NCI-H2171 (cell line): Measurements from ENCODE around the gene LHCGR.
"Not testable (repeated sequence)": the region's sequence is repeated elsewhere in the genome, so short reads cannot be mapped to it uniquely, and the experiment has no call there.

Experiments used
- DNase-seq: peaks from one replicate; lab custom pipeline; 2025; lab: John Stamatoyannopoulos, UW

Gene LHCGR

DNA sequence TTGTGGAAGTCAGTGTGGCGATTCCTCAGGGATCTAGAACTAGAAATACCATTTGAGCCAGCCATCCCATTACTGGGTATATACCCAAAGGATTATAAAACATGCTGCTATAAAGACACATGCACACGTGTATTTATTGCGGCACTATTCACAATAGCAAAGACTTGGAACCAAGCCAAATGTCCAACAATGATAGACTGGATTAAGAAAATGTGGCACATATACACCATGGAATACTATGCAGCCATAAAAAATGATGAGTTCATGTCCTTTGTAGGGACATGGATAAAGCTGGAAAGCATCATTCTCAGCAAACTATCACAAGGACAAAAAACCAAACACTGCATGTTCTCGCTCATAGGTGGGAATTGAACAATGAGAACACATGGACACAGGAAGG lies 16.3 kb downstream of the LHCGR start:
- not testable (repeated sequence) for DNase-seq

DNA sequence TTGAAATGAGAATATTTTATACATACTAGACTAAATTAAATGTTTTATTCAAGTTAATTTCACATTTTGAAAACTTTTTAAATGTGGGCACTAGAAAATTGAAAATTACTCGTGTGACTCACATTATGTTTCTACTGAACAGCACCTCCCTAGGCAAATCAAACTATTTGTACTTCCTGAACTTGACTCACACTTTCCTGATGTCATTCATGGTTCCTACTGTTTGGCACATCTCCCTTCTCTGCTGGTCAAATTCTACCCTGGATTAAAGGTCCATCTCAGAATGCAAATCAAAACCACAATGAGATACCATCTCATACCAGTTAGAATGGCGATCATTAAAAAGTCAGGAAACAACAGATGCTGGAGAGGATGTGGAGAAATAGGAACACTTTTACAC lies 16.7 kb downstream of the LHCGR start:
- DNase-seq, result no peak

DNA sequence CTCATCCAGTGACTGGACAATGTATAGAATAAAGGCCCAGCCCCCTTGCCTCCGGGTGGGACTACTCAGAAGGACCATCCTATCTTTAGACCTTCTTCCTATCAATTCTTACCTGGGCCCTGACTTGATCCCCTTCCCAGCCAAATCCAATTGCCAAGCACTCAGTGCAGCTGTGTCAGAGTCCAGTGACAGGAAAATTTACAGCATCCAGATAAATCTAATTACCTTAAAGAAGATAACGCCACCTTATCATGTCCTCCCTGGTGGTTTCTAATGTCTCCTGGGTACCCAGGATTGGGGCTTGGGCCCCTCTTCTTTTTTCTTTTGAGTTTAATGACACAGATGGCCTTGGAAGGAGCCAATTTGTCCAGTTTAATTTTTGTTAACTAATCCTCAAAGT lies 19.3 kb downstream of the LHCGR start:
- no peak for DNase-seq

DNA sequence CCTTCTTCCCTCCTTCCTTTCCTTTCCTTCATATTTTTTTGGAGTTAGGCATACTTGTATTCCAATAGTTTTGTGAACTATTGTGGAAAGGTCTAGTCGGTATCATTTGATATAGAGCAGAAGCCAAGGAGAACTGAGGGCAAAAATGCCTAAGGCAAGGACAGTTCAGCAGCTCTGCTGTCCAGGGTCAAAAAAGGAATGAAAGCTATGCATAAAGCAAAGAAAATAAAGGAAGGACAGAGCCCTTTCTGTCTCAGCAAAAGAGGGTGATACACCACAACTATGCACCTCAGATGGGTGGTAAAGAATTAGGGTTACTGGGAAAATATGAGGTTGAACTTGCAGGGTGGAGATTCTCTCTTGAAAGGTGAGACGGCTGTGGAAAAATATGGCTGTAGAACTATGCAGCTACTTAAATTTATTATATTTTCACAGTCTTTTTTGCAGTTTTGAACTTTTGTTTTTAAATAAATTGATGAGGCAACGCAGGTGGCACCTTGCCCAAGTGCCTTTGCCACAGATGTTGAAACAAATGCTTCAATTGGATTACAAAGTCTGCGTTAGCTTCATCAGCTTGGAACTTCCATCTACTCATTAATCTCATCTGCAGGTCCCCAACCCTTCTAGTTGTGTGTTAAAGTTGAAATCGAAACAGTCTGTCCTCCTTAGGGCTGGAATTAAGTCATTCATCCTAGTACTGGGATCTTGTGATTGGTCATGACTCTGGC lies 20.8 kb downstream of the LHCGR start:
- no peak for DNase-seq

- no peak for DNase-seq
These were observed 22.4 kb downstream of the LHCGR start for GRCh38 chr2:48733067-48733503.

DNA sequence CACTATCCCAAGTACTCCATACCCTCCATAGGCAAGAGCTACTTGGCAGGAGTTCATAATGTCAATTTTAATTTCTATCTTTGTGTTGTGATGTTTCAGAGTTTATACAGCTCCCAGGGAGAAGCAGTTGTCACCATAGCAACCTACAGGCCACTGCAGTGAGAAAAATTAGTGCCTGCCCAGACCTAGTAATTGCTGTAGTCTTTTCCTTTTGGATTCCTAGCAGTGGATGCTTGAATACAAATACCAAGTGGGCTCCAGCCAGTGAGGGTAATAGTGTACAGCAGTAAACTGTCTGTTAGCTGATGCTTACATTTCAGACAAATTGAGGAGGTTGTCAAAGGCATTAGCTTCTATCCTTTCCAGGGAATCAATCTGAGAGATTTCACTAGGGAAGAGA lies 26.7 kb downstream of the LHCGR start:
- no peak for DNase-seq

GRCh38 chr2:48728295-48728694 lies 27.2 kb downstream of the LHCGR start:
- no peak for DNase-seq

DNA sequence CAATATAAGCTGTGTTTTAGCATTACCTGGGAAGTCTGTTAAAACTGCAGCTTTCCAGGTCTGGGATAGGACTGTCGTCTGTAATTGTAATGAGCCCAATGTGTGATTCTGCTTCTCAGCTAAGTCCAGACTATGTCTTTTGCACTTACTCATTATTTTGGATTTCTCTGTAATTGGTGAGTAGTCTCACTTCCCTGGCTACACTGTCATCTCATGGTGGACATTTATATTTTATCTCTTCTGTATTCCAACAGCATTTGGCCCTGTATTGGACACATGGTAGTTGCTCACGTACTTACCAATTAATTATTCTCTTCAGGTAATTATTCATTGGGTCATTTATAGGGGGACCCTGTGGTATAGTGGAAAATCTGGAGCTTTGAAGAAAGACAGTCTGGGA lies 28.0 kb downstream of the LHCGR start:
- no peak for DNase-seq

DNA sequence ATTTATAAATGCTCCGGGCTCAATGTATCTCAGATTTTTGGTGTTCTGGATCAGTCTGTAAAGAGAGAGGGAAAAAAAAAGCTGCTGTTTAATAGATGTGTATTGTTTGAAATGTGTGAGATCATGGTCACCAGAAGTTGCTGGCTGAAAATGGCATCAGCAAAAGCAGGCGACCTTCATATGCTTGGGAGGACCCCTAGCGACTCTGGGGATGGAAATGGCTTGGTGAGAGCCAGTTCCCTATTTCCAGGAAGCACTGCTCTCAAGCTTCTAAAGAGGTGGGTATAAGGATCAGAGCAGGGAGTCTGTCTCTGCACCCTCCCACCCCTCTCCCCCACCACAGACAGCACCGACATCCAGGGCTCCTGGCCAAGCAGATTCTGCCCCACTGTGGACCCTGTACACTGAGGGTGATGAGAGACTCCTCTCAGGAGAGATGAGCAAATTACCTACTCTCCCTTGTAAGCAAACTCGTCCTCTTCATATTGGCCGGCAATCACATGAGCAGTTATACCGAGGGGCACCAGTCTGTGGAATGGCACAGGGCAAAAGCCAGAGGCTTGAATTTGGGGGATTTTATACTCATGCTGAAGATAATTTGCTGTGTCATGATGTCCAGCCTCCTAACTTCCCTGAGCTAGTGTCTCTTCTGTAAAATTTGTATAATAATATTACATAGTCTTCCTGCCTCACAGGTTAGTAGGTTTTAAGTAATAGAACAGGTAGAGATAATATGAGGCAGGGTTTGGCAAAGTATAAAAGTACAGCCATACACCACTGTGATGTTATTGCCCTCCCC lies 29.6 kb downstream of the LHCGR start:
- no peak for DNase-seq

GRCh38 chr2:48724278-48724677 lies 31.2 kb downstream of the LHCGR start:
- DNase-seq, result no peak

DNA sequence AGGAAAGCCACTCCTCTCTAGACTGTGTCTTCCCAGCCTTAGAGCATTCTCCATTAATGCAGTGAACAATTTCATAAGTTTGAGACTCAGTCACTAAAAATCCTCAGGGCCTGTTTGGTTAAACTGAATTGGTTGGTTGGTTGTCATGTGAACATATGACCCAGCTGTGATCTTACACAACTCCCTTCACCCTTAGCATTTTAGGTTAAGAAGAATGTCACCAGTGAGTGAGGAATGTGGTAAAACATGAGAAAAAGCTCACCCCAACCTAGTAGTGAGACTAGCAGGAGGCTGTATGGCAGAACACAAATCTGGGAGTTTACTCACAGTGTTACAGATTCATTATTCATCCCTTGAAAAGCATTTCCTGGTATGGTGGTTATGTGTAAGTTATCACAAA lies 32.4 kb downstream of the LHCGR start:
- no peak for DNase-seq

DNA sequence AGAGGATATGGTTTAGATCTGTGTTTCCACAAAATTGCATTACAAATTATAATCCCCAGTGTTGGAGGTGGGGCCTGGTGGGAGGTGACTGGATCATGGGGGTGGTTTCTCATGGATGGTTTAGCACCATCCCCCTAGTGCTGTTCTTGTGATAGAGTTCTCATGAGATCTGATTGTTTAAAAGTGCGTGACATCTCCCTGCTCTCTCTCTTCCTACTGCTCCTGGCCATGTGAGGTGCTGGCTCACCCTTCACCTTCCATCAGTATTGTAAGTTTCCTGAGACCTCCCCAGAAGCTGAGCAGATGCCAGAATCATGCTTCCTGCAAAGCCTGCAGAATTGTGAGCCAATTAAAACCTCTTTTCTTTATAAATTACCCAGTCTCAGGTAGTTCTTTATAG lies 33.1 kb downstream of the LHCGR start:
- no peak for DNase-seq

DNA sequence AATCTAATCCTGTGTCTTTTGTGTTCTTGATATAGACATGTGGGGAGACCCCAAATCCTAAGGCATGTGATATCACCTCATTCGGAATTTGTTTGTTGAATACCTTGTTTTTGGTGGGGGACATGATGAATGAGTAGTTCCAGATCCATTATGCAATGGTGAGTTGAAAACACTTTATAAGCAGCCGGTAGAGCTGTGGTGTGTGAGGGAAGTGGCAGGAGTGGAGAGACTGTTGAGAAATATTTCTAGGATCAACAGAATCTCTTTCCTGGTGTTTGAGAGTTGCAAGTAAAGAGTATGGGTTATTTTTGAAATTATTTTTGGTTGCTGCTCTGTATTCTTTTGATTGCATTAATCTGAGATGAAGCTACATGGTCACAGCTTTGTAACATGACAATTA lies 34.4 kb downstream of the LHCGR start:
- DNase-seq, result no peak

GRCh38 chr2:48719480-48720177 lies 35.9 kb downstream of the LHCGR start:
- no peak for DNase-seq

DNA sequence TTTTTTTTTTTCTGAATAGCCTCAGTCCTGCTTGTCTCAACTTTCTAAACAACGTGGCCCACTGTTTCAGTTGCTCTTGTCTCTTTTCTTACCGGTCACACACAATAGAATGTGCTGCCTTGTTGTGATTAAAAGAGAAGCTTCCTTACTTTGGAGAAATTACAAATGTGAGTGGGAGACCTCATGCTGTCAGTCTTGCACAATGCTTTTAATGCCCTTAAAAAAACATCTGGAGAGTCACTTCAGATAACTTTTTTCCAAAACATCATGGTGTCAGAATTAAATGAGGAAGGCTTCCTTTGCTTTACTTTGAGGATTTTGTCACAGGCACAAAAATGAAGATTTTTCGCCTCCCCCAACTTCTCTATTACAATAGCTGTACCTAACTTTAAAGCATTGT lies 37.7 kb downstream of the LHCGR start:
- no peak for DNase-seq

GRCh38 chr2:48715956-48716355 lies 39.6 kb downstream of the LHCGR start:
- peak; percentile 15 for DNase-seq

- no peak for DNase-seq
These were observed 40.3 kb downstream of the LHCGR start for GRCh38 chr2:48715042-48715899.

DNA sequence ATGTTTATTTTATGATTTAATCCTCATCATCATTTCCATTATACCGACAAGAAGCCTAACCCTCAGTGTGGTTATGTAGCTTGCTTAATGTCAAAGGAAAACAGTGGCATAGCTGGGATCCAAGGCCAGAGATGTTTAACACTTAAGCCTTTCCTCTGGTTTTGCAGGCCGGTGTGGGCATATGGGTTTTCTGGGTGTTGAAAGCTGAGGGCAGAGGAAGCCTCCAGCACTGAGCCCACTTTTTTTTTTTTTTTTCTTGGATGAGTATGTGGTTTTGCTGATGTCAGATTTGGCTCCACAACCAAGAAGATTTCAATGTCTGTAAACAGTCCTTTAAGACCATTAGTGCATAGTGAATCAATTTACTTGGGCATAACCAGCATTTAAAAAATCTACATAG lies 41.3 kb downstream of the LHCGR start:
- no peak for DNase-seq

GRCh38 chr2:48713647-48714046 lies 41.9 kb downstream of the LHCGR start:
- no peak for DNase-seq

DNA sequence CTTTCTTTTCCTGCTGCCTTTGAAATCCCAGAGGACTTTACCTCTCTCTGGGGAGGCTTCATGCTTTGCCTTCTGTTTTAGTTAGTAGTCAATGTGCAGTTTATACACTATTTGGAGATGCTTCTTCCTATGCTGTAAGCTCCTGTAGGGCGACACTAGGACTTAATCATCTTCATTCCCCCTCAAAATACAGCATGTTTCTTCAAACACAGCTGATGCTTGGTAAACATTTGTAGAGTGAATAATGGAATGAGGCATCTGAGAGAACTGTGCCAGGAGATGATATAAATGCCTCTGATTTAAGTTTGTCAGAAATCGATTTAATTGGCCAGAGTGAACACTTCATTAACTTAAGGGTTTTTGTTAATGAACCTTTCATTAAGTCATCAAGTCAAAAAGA lies 43.4 kb downstream of the LHCGR start:
- no peak for DNase-seq

DNA sequence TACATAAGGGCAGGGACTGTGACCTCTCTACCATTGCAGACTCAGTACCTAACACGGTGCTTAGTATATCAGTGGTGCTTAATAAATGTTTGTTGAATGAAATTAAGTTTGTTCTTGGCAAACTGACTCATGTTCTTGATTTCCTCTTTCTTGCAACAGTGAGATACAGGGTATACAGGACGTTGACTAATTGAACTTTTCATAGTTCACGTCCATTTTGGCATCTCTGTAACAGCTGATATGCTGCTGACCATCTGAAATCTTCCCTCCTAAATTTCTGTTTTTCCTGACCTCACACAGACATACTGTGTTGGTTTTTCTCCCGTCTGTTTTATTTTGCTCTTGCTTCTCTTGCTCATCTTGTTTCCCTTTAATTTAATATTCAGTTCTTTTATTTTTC lies 44.2 kb downstream of the LHCGR start:
- DNase-seq, result no peak
